Measurements from ENCODE around the gene PRR27. TPM values are rescaled to one million over a fixed set of nuclear protein-coding genes. Genes with fewer than 3 reads are reported as not detected.

The PRR27 gene
- polyA plus RNA-seq, 1 donor from 2014 or later = not detected

DNA sequence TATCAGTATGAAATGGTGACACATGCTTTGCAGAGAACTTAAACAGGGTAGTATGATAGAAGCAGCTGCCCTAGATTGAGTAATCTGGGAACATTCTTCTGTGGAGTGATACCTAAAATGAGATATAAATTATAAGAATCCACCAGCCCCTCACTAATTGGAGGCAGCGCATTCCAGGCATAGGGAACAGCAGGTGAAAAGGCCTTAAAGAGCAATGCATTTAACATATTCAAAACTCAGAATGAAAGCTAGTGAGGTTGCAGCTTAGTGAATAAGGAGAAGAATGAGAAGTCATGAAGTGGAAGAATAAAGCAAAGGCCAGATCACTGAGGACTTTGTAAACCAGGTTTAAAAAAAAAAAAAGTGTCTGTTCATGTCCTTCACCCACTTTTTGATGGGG is 36.5 kb downstream of the PRR27 start:
- H3K9ac ChIP-seq (ENCODE audit: low read length) = no peak overlapping the region
- H4K20me1 ChIP-seq (ENCODE audit: insufficient read depth) = no peaks in the 10 kb centered on the region
- TF ChIP-seq EP300 (conservative IDR thresholded peaks at IDR 0.05; ENCODE audit: poor library complexity, severe bottlenecking) (no peak), RAD21 (conservative IDR thresholded peaks at IDR 0.05) (no peak), POLR2AphosphoS5 (IDR thresholded peaks at IDR 0.05) (no peak), EZH2 (IDR thresholded peaks at IDR 0.05; ENCODE audit: borderline replicate concordance, insufficient read depth, low read length, poor library complexity, severe bottlenecking) (no peak), SMC3 (conservative IDR thresholded peaks at IDR 0.05; ENCODE audit: poor library complexity) (no peak), MXI1 (conservative IDR thresholded peaks at IDR 0.05; ENCODE audit: poor library complexity, severe bottlenecking) (no peak), TAF1 (IDR thresholded peaks at IDR 0.05; ENCODE audit: low read depth) (no peak)
- TF ChIP-seq, protein P1, sequence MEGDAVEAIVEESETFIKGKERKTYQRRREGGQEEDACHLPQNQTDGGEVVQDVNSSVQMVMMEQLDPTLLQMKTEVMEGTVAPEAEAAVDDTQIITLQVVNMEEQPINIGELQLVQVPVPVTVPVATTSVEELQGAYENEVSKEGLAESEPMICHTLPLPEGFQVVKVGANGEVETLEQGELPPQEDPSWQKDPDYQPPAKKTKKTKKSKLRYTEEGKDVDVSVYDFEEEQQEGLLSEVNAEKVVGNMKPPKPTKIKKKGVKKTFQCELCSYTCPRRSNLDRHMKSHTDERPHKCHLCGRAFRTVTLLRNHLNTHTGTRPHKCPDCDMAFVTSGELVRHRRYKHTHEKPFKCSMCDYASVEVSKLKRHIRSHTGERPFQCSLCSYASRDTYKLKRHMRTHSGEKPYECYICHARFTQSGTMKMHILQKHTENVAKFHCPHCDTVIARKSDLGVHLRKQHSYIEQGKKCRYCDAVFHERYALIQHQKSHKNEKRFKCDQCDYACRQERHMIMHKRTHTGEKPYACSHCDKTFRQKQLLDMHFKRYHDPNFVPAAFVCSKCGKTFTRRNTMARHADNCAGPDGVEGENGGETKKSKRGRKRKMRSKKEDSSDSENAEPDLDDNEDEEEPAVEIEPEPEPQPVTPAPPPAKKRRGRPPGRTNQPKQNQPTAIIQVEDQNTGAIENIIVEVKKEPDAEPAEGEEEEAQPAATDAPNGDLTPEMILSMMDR (IDR thresholded peaks at IDR 0.05; ENCODE audit: poor library complexity, severe bottlenecking) = no peak
- TF ChIP-seq, protein P2, sequence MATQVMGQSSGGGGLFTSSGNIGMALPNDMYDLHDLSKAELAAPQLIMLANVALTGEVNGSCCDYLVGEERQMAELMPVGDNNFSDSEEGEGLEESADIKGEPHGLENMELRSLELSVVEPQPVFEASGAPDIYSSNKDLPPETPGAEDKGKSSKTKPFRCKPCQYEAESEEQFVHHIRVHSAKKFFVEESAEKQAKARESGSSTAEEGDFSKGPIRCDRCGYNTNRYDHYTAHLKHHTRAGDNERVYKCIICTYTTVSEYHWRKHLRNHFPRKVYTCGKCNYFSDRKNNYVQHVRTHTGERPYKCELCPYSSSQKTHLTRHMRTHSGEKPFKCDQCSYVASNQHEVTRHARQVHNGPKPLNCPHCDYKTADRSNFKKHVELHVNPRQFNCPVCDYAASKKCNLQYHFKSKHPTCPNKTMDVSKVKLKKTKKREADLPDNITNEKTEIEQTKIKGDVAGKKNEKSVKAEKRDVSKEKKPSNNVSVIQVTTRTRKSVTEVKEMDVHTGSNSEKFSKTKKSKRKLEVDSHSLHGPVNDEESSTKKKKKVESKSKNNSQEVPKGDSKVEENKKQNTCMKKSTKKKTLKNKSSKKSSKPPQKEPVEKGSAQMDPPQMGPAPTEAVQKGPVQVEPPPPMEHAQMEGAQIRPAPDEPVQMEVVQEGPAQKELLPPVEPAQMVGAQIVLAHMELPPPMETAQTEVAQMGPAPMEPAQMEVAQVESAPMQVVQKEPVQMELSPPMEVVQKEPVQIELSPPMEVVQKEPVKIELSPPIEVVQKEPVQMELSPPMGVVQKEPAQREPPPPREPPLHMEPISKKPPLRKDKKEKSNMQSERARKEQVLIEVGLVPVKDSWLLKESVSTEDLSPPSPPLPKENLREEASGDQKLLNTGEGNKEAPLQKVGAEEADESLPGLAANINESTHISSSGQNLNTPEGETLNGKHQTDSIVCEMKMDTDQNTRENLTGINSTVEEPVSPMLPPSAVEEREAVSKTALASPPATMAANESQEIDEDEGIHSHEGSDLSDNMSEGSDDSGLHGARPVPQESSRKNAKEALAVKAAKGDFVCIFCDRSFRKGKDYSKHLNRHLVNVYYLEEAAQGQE (IDR thresholded peaks at IDR 0.05; ENCODE audit: borderline replicate concordance) = no peak
- H3K4me2 ChIP-seq (ENCODE audit: low read length) = no peak overlapping the region
- H3K4me3 ChIP-seq (ENCODE audit: low read length) = no peak overlapping the region
- no peaks in the 10 kb centered on the region for H3K36me3 ChIP-seq (ENCODE audit: insufficient read depth, low read length)
- H3K9me3 ChIP-seq (ENCODE audit: low read length) = no peaks in the 10 kb centered on the region
- H3F3A ChIP-seq (ENCODE audit: insufficient read depth, low read length, poor library complexity, severe bottlenecking) = no peaks in the 10 kb centered on the region
- H3K27ac ChIP-seq (ENCODE audit: low read length) = no peak overlapping the region
- no peaks in the 10 kb centered on the region for H3K27me3 ChIP-seq (ENCODE audit: insufficient read depth, low read depth, low read length)
- no peaks in the 10 kb centered on the region for H3K9me2 ChIP-seq (ENCODE audit: insufficient read depth, low read length)
- H2AFZ ChIP-seq (ENCODE audit: low read depth, low read length) = no peak overlapping the region
- no peaks in the 10 kb centered on the region for H3K79me2 ChIP-seq (replicated peaks; ENCODE audit: insufficient read depth, low read length)

DNA sequence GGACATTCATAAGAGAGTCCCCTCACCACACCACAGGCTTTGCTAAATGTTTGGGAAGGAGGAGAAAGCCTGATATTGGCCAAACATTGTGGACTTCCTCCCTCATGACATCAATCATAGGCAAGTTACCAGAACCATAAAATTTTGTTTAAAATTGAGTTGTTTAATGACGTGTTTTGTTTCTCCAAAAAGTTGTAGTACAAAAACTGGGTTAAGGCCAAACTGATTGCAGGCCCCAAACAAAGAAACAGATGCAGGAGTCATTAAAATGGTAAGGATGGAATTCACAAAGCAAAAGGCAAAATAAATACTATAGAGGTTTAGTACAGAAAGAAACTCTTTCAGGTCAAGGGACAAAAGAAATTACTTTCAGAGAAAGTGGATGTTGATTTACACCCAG is 37.6 kb downstream of the PRR27 start:
- TF ChIP-seq SMC3 (conservative IDR thresholded peaks at IDR 0.05; ENCODE audit: poor library complexity) (no peak), EP300 (conservative IDR thresholded peaks at IDR 0.05; ENCODE audit: poor library complexity, severe bottlenecking) (no peak), MXI1 (conservative IDR thresholded peaks at IDR 0.05; ENCODE audit: poor library complexity, severe bottlenecking) (no peak), POLR2AphosphoS5 (IDR thresholded peaks at IDR 0.05) (no peak), EZH2 (IDR thresholded peaks at IDR 0.05; ENCODE audit: borderline replicate concordance, insufficient read depth, low read length, poor library complexity, severe bottlenecking) (no peak), RAD21 (conservative IDR thresholded peaks at IDR 0.05) (no peak), TAF1 (IDR thresholded peaks at IDR 0.05; ENCODE audit: low read depth) (no peak)
- TF ChIP-seq, protein P1 (IDR thresholded peaks at IDR 0.05; ENCODE audit: poor library complexity, severe bottlenecking) = no peak
- TF ChIP-seq, protein P2 (IDR thresholded peaks at IDR 0.05; ENCODE audit: borderline replicate concordance) = no peak
- Histone ChIP-seq H3K9ac (ENCODE audit: low read length) (no peak overlapping the region), H3K27me3 (ENCODE audit: insufficient read depth, low read depth, low read length) (no peaks in the 10 kb centered on the region), H4K20me1 (ENCODE audit: insufficient read depth) (no peaks in the 10 kb centered on the region), H3K79me2 (replicated peaks; ENCODE audit: insufficient read depth, low read length) (no peaks in the 10 kb centered on the region), H3K36me3 (ENCODE audit: insufficient read depth, low read length) (no peaks in the 10 kb centered on the region), H2AFZ (ENCODE audit: low read depth, low read length) (no peak overlapping the region), H3K4me3 (ENCODE audit: low read length) (no peak overlapping the region), H3F3A (ENCODE audit: insufficient read depth, low read length, poor library complexity, severe bottlenecking) (no peaks in the 10 kb centered on the region), H3K27ac (ENCODE audit: low read length) (no peak overlapping the region), H3K4me2 (ENCODE audit: low read length) (no peak overlapping the region), H3K9me2 (ENCODE audit: insufficient read depth, low read length) (no peaks in the 10 kb centered on the region), H3K9me3 (ENCODE audit: low read length) (no peaks in the 10 kb centered on the region)
